IMR-90 (cell line): Measurements from ENCODE around the gene HIKESHI.

Experiments used
- BHLHE40 ChIP-seq: fragments of 150-350 bp; IDR thresholded peaks from 2 replicates; pipeline ENCODE4 v1.6.1; 2016; ENCODE audit warnings: mild to moderate bottlenecking, low read depth, low read length
- CEBPB ChIP-seq: IDR thresholded peaks from 2 replicates; pipeline ENCODE4 v1.6.1; 2012; ENCODE audit warnings: low read depth, low read length, improper control_type of control experiment
- CHD1 ChIP-seq: IDR thresholded peaks from 2 replicates; pipeline ENCODE4 v1.6.1; 2012; ENCODE audit warnings: low read depth, low read length, improper control_type of control experiment
- MAFK ChIP-seq: IDR thresholded peaks from 2 replicates; pipeline ENCODE4 v1.6.1; 2012; ENCODE audit warnings: low read depth, low read length, improper control_type of control experiment
- MAZ ChIP-seq: IDR thresholded peaks from 2 replicates; pipeline ENCODE4 v1.6.1; 2012; ENCODE audit warnings: low read depth, mild to moderate bottlenecking, low read length, improper control_type of control experiment, moderate library complexity, borderline replicate concordance
- MXI1 ChIP-seq: IDR thresholded peaks from 2 replicates; pipeline ENCODE4 v1.6.1; 2012; ENCODE audit warnings: low read depth, mild to moderate bottlenecking, low read length, moderate library complexity, borderline replicate concordance
- POLR2A ChIP-seq: IDR thresholded peaks from 2 replicates; pipeline ENCODE4 v1.6.1; 2012; ENCODE audit warnings: mild to moderate bottlenecking, low read depth, low read length
- RAD21 ChIP-seq: IDR thresholded peaks from 2 replicates; pipeline ENCODE4 v1.6.1; 2012; ENCODE audit warnings: low read length, improper control_type of control experiment
- RCOR1 ChIP-seq: IDR thresholded peaks from 2 replicates; pipeline ENCODE4 v1.6.1; 2012; ENCODE audit warnings: mild to moderate bottlenecking, low read length, improper control_type of control experiment; ENCODE audit not compliant: insufficient replicate concordance
- RFX5 ChIP-seq: IDR thresholded peaks from 2 replicates; pipeline ENCODE4 v1.8.0; 2012; ENCODE audit warnings: low read depth, mild to moderate bottlenecking, low read length, moderate library complexity
- SMC3 ChIP-seq: fragments of 150-350 bp; IDR thresholded peaks from 2 replicates; pipeline ENCODE4 v1.6.1; 2016; ENCODE audit warnings: low read depth, mild to moderate bottlenecking, antibody characterized with exemption, low read length, moderate library complexity
- TF ChIP-seq, protein P1 (sequence below): conservative IDR thresholded peaks from 2 replicates; pipeline ENCODE4 v1.5.1; 2012; ENCODE audit warnings: mild to moderate bottlenecking, low read depth, low read length, improper control_type of control experiment
- TF ChIP-seq, protein P2 (sequence below): fragments of 150-350 bp; IDR thresholded peaks from 2 replicates; pipeline ENCODE4 v1.6.1; 2017; ENCODE audit warnings: mild to moderate bottlenecking, antibody characterized with exemption, low read length, low read depth
- TF ChIP-seq, protein P3 (sequence below): fragments of 150-350 bp; IDR thresholded peaks from 2 replicates; pipeline ENCODE4 v1.6.1; 2016; ENCODE audit warnings: low read depth, mild to moderate bottlenecking, low read length, moderate library complexity, borderline replicate concordance

DNA sequence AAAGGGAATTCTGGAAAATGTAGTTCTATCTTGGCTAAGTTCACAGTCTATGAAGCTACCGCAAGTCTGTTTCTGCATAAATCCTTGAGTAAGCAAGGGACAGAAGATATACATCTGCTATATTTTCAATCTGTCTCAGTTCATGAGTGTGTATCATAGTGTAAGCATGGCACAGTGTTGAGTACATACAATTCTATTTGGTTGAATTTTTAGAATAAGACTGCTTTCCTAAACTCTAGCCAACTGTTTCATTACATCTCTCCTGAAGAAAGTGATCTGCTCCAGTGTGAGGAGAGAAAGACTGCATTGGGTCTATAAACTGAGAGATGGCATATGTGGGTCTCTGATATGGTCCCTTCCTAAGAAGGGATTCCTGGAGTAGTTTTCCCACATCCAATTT, 70.0 kb downstream of the HIKESHI start:
- TF ChIP-seq CEBPB, result no peak
- TF ChIP-seq, protein P1, sequence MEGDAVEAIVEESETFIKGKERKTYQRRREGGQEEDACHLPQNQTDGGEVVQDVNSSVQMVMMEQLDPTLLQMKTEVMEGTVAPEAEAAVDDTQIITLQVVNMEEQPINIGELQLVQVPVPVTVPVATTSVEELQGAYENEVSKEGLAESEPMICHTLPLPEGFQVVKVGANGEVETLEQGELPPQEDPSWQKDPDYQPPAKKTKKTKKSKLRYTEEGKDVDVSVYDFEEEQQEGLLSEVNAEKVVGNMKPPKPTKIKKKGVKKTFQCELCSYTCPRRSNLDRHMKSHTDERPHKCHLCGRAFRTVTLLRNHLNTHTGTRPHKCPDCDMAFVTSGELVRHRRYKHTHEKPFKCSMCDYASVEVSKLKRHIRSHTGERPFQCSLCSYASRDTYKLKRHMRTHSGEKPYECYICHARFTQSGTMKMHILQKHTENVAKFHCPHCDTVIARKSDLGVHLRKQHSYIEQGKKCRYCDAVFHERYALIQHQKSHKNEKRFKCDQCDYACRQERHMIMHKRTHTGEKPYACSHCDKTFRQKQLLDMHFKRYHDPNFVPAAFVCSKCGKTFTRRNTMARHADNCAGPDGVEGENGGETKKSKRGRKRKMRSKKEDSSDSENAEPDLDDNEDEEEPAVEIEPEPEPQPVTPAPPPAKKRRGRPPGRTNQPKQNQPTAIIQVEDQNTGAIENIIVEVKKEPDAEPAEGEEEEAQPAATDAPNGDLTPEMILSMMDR, result no peak
- no peak for TF ChIP-seq BHLHE40
- TF ChIP-seq RCOR1, result no peak
- TF ChIP-seq POLR2A, result no peak
- TF ChIP-seq, protein P2, sequence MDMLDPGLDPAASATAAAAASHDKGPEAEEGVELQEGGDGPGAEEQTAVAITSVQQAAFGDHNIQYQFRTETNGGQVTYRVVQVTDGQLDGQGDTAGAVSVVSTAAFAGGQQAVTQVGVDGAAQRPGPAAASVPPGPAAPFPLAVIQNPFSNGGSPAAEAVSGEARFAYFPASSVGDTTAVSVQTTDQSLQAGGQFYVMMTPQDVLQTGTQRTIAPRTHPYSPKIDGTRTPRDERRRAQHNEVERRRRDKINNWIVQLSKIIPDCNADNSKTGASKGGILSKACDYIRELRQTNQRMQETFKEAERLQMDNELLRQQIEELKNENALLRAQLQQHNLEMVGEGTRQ, result no peak
- no peak for TF ChIP-seq MAFK
- TF ChIP-seq RFX5, result no peak
- TF ChIP-seq RAD21, result no peak
- no peak for TF ChIP-seq SMC3
- no peak for TF ChIP-seq MAZ
- TF ChIP-seq, protein P3, sequence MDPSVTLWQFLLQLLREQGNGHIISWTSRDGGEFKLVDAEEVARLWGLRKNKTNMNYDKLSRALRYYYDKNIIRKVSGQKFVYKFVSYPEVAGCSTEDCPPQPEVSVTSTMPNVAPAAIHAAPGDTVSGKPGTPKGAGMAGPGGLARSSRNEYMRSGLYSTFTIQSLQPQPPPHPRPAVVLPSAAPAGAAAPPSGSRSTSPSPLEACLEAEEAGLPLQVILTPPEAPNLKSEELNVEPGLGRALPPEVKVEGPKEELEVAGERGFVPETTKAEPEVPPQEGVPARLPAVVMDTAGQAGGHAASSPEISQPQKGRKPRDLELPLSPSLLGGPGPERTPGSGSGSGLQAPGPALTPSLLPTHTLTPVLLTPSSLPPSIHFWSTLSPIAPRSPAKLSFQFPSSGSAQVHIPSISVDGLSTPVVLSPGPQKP, result no peak
- TF ChIP-seq MXI1, result no peak
- no peak for TF ChIP-seq CHD1
